Breast epithelium (tissue), 3 donors: ENCODE results near the gene XYLT1.

Experiments used
- POLR2A ChIP-seq: fragments of 450-650 bp; IDR thresholded peaks from one replicate; pipeline ENCODE4 v1.6.1; 2016; ENCODE audit warnings: antibody characterized with exemption, mild to moderate bottlenecking, moderate library complexity
- POLR2AphosphoS5 ChIP-seq, 3 donors: sonication (generic); formaldehyde crosslinking; IDR thresholded peaks; one replicate each; pipeline ENCODE4 v1.6.1; 2017; ENCODE audit warnings: antibody characterized with exemption in 3 of 3
- TF ChIP-seq, protein P1 (sequence below), 3 donors: fragments of 450-650 bp; IDR thresholded peaks; one replicate each; pipeline ENCODE4 v1.5.1; 2016 to 2017; ENCODE audit warnings: antibody characterized with exemption in 3 of 3, mild to moderate bottlenecking in 3 of 3, moderate library complexity in 3 of 3

DNA sequence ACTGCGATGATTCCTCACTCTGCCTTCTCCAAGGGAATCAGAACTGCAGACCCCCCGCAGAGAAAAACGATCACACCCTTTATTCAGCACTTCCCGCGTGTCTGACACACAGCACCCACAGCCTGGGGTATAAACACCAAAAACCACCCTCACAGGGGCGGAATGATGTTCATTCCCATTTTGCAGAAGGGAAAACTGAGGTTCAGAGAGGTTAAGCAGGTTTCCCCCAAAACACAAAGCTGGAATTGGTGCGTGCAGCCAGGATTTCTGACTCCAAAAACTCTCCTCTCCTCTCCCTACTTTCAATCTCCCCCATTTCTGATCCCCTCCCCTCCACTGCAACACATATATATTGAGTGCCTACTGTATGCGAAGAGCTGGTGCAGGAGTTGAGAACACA, 55.8 kb downstream of the XYLT1 start:
- TF ChIP-seq POLR2A, result no peak
- TF ChIP-seq, protein P1, sequence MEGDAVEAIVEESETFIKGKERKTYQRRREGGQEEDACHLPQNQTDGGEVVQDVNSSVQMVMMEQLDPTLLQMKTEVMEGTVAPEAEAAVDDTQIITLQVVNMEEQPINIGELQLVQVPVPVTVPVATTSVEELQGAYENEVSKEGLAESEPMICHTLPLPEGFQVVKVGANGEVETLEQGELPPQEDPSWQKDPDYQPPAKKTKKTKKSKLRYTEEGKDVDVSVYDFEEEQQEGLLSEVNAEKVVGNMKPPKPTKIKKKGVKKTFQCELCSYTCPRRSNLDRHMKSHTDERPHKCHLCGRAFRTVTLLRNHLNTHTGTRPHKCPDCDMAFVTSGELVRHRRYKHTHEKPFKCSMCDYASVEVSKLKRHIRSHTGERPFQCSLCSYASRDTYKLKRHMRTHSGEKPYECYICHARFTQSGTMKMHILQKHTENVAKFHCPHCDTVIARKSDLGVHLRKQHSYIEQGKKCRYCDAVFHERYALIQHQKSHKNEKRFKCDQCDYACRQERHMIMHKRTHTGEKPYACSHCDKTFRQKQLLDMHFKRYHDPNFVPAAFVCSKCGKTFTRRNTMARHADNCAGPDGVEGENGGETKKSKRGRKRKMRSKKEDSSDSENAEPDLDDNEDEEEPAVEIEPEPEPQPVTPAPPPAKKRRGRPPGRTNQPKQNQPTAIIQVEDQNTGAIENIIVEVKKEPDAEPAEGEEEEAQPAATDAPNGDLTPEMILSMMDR (IDR thresholded peaks at IDR 0.05), result no peak
- no peak for TF ChIP-seq POLR2AphosphoS5 (IDR thresholded peaks at IDR 0.05)
